ENCODE data around the gene LRP1B.

The LRP1B gene

DNA sequence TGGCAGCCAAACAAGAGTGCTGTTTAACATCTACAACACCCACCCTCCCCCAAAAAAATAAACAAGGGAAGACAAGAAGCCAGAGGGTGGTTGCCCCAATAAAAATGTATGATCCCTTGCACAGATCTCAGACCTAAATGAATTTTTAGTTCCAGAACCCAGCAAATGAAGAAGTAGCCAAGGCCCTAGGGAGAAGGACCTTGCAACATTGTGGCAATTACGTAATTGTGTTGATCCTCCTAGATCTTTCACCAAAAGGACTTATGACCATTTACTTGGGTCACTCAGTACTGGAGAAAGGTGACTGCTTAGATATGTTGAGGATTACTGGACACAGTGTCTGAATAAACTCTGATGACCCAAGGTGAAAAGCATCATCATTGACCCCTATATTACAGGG lies 1393.8 kb downstream of the LRP1B start:
- H3K36me3 ChIP-seq (ENCODE audit: insufficient read depth, low read length) = no peaks in the 10 kb centered on the region
- no peak overlapping the region for H3K9ac ChIP-seq (ENCODE audit: low read depth, low read length, poor library complexity, severe bottlenecking)
- no peak overlapping the region for H3K4me3 ChIP-seq (ENCODE audit: low read length, poor library complexity, severe bottlenecking)
- no peaks in the 10 kb centered on the region for H3F3A ChIP-seq (ENCODE audit: low read depth)
- H3K27me3 ChIP-seq (ENCODE audit: insufficient read depth, low read length, poor library complexity, severe bottlenecking) = no peaks in the 10 kb centered on the region
- no peak overlapping the region for H2AFZ ChIP-seq (ENCODE audit: low read length)
- H4K20me1 ChIP-seq (ENCODE audit: insufficient read depth, low read length, poor library complexity, severe bottlenecking) = no peaks in the 10 kb centered on the region
- H3K4me1 ChIP-seq (ENCODE audit: insufficient read depth, low read length, poor library complexity, severe bottlenecking) = no peaks in the 10 kb centered on the region
- no peaks in the 10 kb centered on the region for H3K9me3 ChIP-seq (ENCODE audit: insufficient read depth, low read depth, low read length)
- H3K79me2 ChIP-seq (ENCODE audit: insufficient read depth, low read length) = no peaks in the 10 kb centered on the region
- H3K9me2 ChIP-seq (replicated peaks; ENCODE audit: low read depth, low read length) = no peaks in the 10 kb centered on the region
- no peak overlapping the region for H3K4me2 ChIP-seq (ENCODE audit: low read depth, low read length, poor library complexity, severe bottlenecking)
- TF ChIP-seq EZH2phosphoT487 (IDR thresholded peaks at IDR 0.05; ENCODE audit: borderline replicate concordance) (no peak), CTCF (conservative IDR thresholded peaks at IDR 0.05; ENCODE audit: low read length) (no peak)

- no peaks in the 10 kb centered on the region for H3K4me1 ChIP-seq (ENCODE audit: insufficient read depth, low read length, poor library complexity, severe bottlenecking)
- no peak for TF ChIP-seq CTCF (conservative IDR thresholded peaks at IDR 0.05; ENCODE audit: low read length)
- TF ChIP-seq EZH2phosphoT487 (IDR thresholded peaks at IDR 0.05; ENCODE audit: borderline replicate concordance) = no peak
- no peak overlapping the region for H2AFZ ChIP-seq (ENCODE audit: low read length)
- no peak overlapping the region for H3K4me3 ChIP-seq (ENCODE audit: low read length, poor library complexity, severe bottlenecking)
- no peaks in the 10 kb centered on the region for H3K9me3 ChIP-seq (ENCODE audit: insufficient read depth, low read depth, low read length)
- H3K79me2 ChIP-seq (ENCODE audit: insufficient read depth, low read length) = no peaks in the 10 kb centered on the region
- H3F3A ChIP-seq (ENCODE audit: low read depth) = no peaks in the 10 kb centered on the region
- no peaks in the 10 kb centered on the region for H3K27me3 ChIP-seq (ENCODE audit: insufficient read depth, low read length, poor library complexity, severe bottlenecking)
- no peaks in the 10 kb centered on the region for H4K20me1 ChIP-seq (ENCODE audit: insufficient read depth, low read length, poor library complexity, severe bottlenecking)
- no peaks in the 10 kb centered on the region for H3K9me2 ChIP-seq (replicated peaks; ENCODE audit: low read depth, low read length)
- H3K4me2 ChIP-seq (ENCODE audit: low read depth, low read length, poor library complexity, severe bottlenecking) = no peak overlapping the region
- H3K9ac ChIP-seq (ENCODE audit: low read depth, low read length, poor library complexity, severe bottlenecking) = no peak overlapping the region
- H3K36me3 ChIP-seq (ENCODE audit: insufficient read depth, low read length) = no peaks in the 10 kb centered on the region
Measured at GRCh38 chr2:140734992-140735391, 1395.8 kb downstream of the LRP1B start.

GRCh38 chr2:140718999-140719398 lies 1411.8 kb downstream of the LRP1B start:
- no peak for TF ChIP-seq CTCF (conservative IDR thresholded peaks at IDR 0.05; ENCODE audit: low read length)
- no peak for TF ChIP-seq EZH2phosphoT487 (IDR thresholded peaks at IDR 0.05; ENCODE audit: borderline replicate concordance)

More at GRCh38 chr2:140718999-140719398, 1411.8 kb downstream of the LRP1B start:
- no peaks in the 10 kb centered on the region for H3K9me2 ChIP-seq (replicated peaks; ENCODE audit: low read depth, low read length)
- H3K4me2 ChIP-seq (ENCODE audit: low read depth, low read length, poor library complexity, severe bottlenecking) = no peak overlapping the region
- H3K9me3 ChIP-seq (ENCODE audit: insufficient read depth, low read depth, low read length) = no peaks in the 10 kb centered on the region
- H2AFZ ChIP-seq (ENCODE audit: low read length) = no peak overlapping the region
- no peaks in the 10 kb centered on the region for H3K4me1 ChIP-seq (ENCODE audit: insufficient read depth, low read length, poor library complexity, severe bottlenecking)
- no peaks in the 10 kb centered on the region for H3K36me3 ChIP-seq (ENCODE audit: insufficient read depth, low read length)
- no peak overlapping the region for H3K9ac ChIP-seq (ENCODE audit: low read depth, low read length, poor library complexity, severe bottlenecking)
- no peaks in the 10 kb centered on the region for H3K27me3 ChIP-seq (ENCODE audit: insufficient read depth, low read length, poor library complexity, severe bottlenecking)
- H3K4me3 ChIP-seq (ENCODE audit: low read length, poor library complexity, severe bottlenecking) = no peak overlapping the region
- H3F3A ChIP-seq (ENCODE audit: low read depth) = no peaks in the 10 kb centered on the region
- H4K20me1 ChIP-seq (ENCODE audit: insufficient read depth, low read length, poor library complexity, severe bottlenecking) = no peaks in the 10 kb centered on the region
- no peaks in the 10 kb centered on the region for H3K79me2 ChIP-seq (ENCODE audit: insufficient read depth, low read length)
